GM23338 (cell line): Measurements from ENCODE around the gene HIVEP2.

Source experiments
- EZH2 ChIP-seq: fragments of 200-600 bp; sonication (generic); IDR thresholded peaks from one replicate; pipeline ENCODE4 v1.8.0; 2017; ENCODE audit warnings: antibody characterized with exemption, mild to moderate bottlenecking, low read depth; ENCODE audit not compliant: unreplicated experiment
- EZH2phosphoT487 ChIP-seq: fragments of 200-600 bp; sonication (generic); IDR thresholded peaks from one replicate; pipeline ENCODE4 v1.8.1; 2018; ENCODE audit warnings: antibody characterized with exemption; ENCODE audit not compliant: unreplicated experiment
- REST ChIP-seq: IDR thresholded peaks from one replicate; pipeline ENCODE4 v1.6.1; 2018; ENCODE audit warnings: antibody characterized with exemption; ENCODE audit not compliant: unreplicated experiment
- TF ChIP-seq, protein P1 (sequence below), 2 experiments: fragments of 200-600 bp in 1 of 2; sonication (generic) in 1 of 2; conservative IDR thresholded peaks; 2 replicates each; pipeline versions ENCODE4 v1.5.1 to v1.6.1; 2016 to 2017; ENCODE audit warnings: antibody characterized with exemption in 2 of 2, low read depth in 2 of 2, mild to moderate bottlenecking in 2 of 2, moderate library complexity in 1 of 2

DNA sequence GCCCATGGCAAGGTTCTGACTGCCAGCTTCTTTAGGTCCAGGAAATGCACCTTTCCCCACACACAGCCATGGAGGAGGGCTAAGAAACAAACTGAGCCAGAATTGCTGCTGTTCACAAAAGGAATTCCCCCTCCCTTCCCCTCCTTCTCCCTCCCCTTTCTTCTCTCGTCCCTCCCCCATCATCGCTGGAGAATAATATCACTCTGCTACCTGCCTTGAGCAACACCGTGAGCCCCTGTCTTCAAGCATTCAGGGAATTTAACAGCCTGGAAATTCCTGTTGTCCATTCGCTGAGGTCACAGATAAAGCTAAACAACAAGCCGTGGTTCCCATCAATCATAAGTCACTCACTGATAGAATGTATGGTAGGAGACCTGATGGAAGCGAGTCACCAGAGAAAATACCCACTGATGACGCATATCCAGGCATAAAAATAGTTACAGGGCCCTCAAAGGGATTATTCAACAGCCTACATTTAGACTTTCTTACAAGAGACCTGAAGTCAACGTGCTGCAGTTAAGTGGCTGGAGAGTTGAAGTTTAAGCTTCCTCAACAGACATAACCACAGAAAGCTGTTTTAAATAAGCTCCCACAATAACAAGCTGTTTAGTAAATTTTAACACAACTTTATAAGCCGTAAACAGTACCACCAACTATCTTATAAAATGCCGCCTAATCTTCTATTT is 59.7 kb downstream of the HIVEP2 start:
- TF ChIP-seq, protein P1, sequence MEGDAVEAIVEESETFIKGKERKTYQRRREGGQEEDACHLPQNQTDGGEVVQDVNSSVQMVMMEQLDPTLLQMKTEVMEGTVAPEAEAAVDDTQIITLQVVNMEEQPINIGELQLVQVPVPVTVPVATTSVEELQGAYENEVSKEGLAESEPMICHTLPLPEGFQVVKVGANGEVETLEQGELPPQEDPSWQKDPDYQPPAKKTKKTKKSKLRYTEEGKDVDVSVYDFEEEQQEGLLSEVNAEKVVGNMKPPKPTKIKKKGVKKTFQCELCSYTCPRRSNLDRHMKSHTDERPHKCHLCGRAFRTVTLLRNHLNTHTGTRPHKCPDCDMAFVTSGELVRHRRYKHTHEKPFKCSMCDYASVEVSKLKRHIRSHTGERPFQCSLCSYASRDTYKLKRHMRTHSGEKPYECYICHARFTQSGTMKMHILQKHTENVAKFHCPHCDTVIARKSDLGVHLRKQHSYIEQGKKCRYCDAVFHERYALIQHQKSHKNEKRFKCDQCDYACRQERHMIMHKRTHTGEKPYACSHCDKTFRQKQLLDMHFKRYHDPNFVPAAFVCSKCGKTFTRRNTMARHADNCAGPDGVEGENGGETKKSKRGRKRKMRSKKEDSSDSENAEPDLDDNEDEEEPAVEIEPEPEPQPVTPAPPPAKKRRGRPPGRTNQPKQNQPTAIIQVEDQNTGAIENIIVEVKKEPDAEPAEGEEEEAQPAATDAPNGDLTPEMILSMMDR (conservative IDR thresholded peaks at IDR 0.05; ENCODE audit: low read depth in 2 of 2) = no peak
- no peak for TF ChIP-seq REST
- no peak for TF ChIP-seq EZH2phosphoT487
- no peak for TF ChIP-seq EZH2
